Measurements from ENCODE around the gene INPP5B.

The INPP5B gene

DNA sequence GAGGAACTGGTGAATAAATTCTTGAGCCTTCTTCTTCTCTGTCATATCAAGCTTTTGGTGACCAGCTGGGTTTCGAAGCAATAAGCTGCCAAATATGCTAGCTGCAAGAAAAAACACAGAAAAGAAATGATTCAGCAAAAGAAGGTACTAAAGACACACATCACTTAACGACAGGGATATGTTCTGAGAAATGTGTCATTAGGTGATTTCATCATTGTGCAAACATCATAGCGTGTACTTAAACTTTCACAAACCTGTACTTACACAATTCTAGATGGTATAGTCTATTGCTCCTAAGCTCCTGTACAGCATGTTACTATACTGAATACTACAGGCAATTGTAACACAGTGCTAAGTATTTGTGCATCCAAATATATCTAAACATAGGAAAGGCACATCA lies 84.5 kb downstream of the INPP5B start:
- no peaks in the 10 kb centered on the region for H3K27me3 Mint-ChIP-seq (ENCODE audit: low read depth)
- no peaks in the 10 kb centered on the region for H3K9me3 Mint-ChIP-seq
- DNase-seq (ENCODE audit: low spot score): no peak
- H3K27ac Mint-ChIP-seq: no peak overlapping the region
- H3K36me3 Mint-ChIP-seq (ENCODE audit: low read depth): peaks cover 23% of the 10 kb centered on the region
- H3K4me1 Mint-ChIP-seq (ENCODE audit: low read depth): peaks cover 20% of the 10 kb centered on the region
- H3K4me3 Mint-ChIP-seq: no peak overlapping the region

DNA sequence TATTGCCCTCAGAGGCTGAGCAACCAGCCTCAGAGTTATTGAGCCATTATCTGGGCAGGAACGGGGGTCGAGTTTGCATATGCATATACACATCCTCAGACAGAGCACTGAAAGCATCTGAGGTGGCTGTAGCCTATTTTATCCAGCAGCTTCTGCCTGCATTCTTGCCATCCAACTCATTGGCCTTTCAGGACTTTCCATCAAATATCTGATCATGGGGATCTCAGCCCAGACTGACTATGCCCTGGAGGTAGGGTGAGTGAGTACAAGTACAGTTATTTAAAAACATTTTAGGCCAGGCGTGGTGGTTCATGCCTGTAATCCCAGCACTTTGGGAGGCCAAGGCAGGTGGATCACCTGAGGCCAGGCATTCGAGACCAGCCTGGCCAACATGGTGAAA lies 85.7 kb downstream of the INPP5B start:
- Mint-ChIP-seq H3K27ac (no peak overlapping the region), H3K36me3 (ENCODE audit: low read depth) (peaks cover 23% of the 10 kb centered on the region), H3K4me3 (no peak overlapping the region), H3K4me1 (ENCODE audit: low read depth) (peaks cover 23% of the 10 kb centered on the region), H3K27me3 (ENCODE audit: low read depth) (no peaks in the 10 kb centered on the region), H3K9me3 (no peaks in the 10 kb centered on the region)
- DNase-seq (ENCODE audit: low spot score): no peak

DNA sequence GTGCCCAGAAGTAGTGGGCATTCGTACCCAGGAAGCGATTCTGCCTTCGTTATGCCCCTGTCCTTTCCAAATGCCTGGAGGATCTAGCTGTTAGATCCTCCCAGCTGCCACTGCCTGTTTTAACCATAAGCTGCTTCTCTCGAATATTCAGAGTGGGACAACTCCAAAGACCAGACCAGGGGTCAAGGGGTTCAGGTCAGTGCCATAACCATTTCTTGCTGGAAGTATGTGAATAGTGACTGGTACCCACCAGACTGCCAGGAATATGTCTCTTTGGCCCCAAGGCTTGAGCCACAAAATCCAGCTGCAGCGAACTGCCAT lies 86.5 kb downstream of the INPP5B start:
- Mint-ChIP-seq H3K27ac (peak overlapping the region; percentile 95), H3K9me3 (no peaks in the 10 kb centered on the region), H3K4me3 (peak overlapping the region; percentile 93), H3K4me1 (ENCODE audit: low read depth) (peaks cover 22% of the 10 kb centered on the region), H3K36me3 (ENCODE audit: low read depth) (peaks cover 19% of the 10 kb centered on the region), H3K27me3 (ENCODE audit: low read depth) (no peaks in the 10 kb centered on the region)
- DNase-seq (ENCODE audit: low spot score): no peak

DNA sequence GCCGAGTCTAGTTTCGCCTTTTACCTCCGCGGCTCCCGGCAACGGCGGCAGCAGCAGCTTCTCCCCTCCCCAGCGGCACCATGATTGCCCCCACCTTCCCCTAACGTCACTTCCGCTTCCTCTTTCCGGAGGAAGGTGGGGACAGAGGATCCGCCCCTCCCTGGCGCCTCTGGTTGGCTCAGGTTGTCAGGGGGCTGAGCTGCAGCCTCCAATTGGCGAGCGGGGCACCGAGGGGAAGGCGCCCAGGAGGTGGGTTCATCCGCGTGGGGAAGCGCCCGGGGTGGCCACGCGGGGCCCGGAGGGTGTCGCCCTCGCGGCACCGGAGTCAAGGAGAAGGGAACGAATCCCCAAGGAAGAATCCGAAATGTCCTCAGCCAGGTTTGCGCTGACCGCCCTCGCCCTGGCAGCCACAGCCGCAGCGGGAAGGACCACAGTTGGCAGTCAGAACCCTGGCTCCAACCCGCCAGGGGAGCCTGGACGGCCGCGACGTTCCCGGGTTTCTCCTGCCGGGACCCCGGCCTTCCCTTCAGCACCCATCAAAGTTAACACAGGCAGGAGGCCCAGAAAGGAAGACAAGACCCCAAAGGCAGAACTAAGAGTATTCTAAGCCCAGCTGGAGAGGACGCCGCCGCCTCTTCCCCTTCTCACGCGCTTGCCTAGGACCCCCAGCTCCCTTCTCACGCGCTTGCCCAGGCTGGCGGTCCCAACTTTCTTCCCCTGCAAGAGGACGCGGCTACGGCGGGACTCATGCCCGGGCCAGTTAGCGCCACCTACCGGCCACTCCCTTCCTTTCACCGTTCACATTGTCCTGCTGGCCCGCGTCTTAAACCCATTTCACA lies 87.1 kb downstream of the INPP5B start, which contains the start of gene MTF1:
TSS of gene MTF1 (minus strand) at position 86 of the 839 bp plus-strand sequence. CDS start 1,934 bp downstream, outside the sequence.
- Mint-ChIP-seq H3K4me3 (peak within 1 kb of the TSS; percentile 93), H3K36me3 (ENCODE audit: low read depth) (peaks cover 20% of the 10 kb centered on the region), H3K27me3 (ENCODE audit: low read depth) (no peaks in the 10 kb centered on the region), H3K27ac (peak within 1 kb of the TSS; percentile 95), H3K4me1 (ENCODE audit: low read depth) (peaks cover 25% of the 10 kb centered on the region), H3K9me3 (no peaks in the 10 kb centered on the region)
- DNase-seq (ENCODE audit: low spot score): peak; percentile 95

DNA sequence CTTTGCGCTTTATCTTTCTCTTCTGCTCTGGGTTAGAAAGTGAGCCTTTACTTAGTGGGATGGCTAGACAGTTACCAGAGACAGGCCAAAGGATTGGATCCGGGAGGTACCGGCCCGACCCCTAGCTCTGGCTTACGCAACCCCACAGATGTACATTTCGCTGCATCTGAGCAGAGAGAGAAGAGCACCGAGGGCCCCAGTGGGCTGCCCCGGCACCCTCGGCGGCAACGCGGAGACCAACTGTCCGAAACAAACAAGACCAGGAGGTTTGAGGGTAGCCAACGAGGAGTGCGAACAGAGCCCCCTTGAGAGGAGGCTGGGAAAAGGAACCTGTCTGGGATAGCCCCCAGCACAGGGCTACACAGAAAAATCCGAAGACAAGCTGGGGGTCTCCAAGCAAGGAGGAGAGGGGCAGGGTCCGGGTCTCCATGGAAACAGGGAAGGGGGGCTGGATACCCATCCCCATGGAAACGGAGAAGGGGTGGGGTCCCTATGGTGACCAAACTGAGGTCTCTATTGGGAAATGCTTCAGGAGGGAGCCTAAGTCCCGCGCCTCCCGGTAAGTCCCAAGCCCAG lies 87.8 kb downstream of the INPP5B start:
- Mint-ChIP-seq H3K4me3 (peak overlapping the region; percentile 93), H3K4me1 (ENCODE audit: low read depth) (peaks cover 28% of the 10 kb centered on the region), H3K36me3 (ENCODE audit: low read depth) (peaks cover 21% of the 10 kb centered on the region), H3K27me3 (ENCODE audit: low read depth) (no peaks in the 10 kb centered on the region), H3K27ac (peak overlapping the region; percentile 95), H3K9me3 (no peaks in the 10 kb centered on the region)
- DNase-seq (ENCODE audit: low spot score): no peak

DNA sequence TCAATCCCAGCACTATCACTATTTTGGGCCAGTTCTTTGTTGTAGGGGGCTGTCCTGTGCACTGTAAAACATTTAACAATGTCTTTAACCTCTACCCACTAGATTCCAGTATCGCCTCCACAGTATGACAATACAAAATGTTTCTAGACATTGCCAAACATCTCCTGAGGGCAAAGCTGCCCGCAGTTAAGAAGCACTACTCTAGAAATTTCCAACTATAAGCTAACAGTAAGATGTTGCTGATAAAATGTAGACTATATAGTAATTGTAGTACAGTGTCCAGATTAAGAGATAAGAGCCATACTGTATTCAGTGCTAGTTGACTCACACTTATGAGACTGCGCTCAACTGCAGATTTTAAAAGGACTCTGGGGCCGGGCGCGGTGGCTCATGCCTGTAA lies 92.4 kb downstream of the INPP5B start:
- no peaks in the 10 kb centered on the region for H3K9me3 Mint-ChIP-seq
- peaks cover 25% of the 10 kb centered on the region for H3K36me3 Mint-ChIP-seq (ENCODE audit: low read depth)
- H3K4me1 Mint-ChIP-seq (ENCODE audit: low read depth): peaks cover 29% of the 10 kb centered on the region
- H3K27ac Mint-ChIP-seq: no peak overlapping the region
- H3K27me3 Mint-ChIP-seq (ENCODE audit: low read depth): no peaks in the 10 kb centered on the region
- no peak overlapping the region for H3K4me3 Mint-ChIP-seq
- no peak for DNase-seq (ENCODE audit: low spot score)

DNA sequence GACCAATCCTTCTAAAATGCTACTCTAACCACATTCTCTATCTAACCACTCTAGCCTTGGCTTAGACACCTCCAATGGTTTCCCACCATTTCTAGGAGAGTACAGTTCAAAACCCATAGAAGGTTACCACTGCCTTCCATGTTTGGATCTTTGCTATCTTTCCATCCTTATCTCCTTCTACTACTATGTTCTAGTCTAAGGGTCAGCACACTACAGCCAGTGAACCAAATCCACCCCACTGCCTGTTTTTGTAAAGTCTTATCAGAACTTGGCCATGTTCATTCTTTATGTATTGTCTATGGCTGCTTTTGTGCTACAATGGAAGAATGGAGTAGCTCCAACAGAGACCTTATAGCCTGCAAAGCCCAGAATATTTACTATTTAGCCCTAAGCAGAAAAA lies 93.7 kb downstream of the INPP5B start:
- Mint-ChIP-seq H3K27ac (no peak overlapping the region), H3K9me3 (no peaks in the 10 kb centered on the region), H3K4me1 (ENCODE audit: low read depth) (peaks cover 24% of the 10 kb centered on the region), H3K36me3 (ENCODE audit: low read depth) (peaks cover 26% of the 10 kb centered on the region), H3K27me3 (ENCODE audit: low read depth) (no peaks in the 10 kb centered on the region), H3K4me3 (no peak overlapping the region)
- no peak for DNase-seq (ENCODE audit: low spot score)

DNA sequence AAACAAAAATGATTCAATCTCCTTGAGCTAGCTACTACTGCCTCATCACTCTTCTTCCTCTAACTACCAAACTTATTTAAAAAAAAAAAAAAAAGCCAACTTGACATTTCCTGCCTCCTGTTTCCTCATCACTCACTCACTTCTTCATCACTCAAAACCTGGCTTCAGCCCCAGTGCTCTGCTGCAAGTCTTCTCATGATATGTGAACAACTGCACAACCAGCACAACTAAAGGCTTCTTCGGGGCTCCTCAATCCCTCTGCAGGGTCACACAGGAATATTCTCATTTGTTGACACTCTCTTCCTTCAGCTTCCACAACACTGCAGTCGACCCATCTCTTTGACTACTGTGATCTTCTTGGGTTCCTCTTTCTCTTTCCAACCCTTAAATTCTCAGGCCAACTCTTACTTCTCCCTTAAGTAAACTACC lies 95.1 kb downstream of the INPP5B start:
- H3K9me3 Mint-ChIP-seq: no peaks in the 10 kb centered on the region
- DNase-seq (ENCODE audit: low spot score): no peak
- H3K36me3 Mint-ChIP-seq (ENCODE audit: low read depth): peaks cover 18% of the 10 kb centered on the region
- H3K27ac Mint-ChIP-seq: no peak overlapping the region
- H3K4me3 Mint-ChIP-seq: no peak overlapping the region
- H3K4me1 Mint-ChIP-seq (ENCODE audit: low read depth): peaks cover 20% of the 10 kb centered on the region
- no peaks in the 10 kb centered on the region for H3K27me3 Mint-ChIP-seq (ENCODE audit: low read depth)

DNA sequence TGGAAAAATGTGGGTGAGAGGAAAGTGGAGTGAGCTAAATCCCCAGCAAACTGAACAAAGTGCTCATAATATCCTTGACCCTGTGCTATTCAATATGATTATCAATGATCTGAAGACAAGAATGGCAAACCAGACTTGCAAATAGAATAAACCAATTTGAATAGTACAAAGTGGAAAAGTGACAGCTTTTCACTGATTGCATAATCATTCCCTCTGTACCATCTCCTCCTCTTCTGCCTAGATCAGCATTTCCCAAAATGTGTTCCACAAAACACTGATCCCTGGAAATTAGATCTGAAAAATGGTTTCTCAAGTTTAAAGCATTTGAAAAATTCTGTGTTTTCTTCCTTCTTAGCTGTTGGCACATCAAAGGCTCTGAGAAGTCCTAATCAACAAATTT lies 95.6 kb downstream of the INPP5B start:
- Mint-ChIP-seq H3K27me3 (ENCODE audit: low read depth) (no peaks in the 10 kb centered on the region), H3K4me1 (ENCODE audit: low read depth) (peaks cover 25% of the 10 kb centered on the region), H3K9me3 (no peaks in the 10 kb centered on the region), H3K27ac (no peak overlapping the region), H3K4me3 (no peak overlapping the region), H3K36me3 (ENCODE audit: low read depth) (peaks cover 18% of the 10 kb centered on the region)
- no peak for DNase-seq (ENCODE audit: low spot score)

DNA sequence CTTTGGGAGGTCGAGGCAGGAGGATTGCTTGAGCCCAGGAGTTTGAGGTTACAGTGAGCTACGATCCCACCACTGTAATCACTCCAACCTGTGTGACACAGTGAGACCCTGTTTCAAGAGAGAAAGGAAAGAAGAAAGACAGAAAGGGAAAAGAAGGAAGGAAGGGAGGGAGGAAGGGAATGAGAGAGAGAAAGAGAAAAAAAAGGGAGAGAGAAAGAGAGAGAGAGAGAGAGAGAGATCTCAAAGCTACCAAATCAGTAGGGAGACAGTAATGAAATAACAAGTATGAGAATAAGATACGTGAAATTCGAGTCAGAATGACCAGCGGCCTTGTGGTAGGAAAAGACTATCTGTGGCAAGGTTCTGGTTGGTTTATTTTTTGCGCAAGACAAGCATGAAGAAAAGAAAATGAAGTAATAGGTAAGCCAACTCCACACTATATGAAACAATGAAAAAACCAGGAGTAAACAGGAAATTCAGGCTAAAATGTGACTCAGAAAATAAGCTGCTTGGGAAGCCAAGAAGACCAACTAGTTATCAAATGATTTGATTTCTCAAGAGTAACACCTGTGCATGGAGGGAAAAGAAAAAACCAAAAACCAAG lies 96.4 kb downstream of the INPP5B start:
- no peak overlapping the region for H3K4me3 Mint-ChIP-seq
- no peaks in the 10 kb centered on the region for H3K27me3 Mint-ChIP-seq (ENCODE audit: low read depth)
- H3K36me3 Mint-ChIP-seq (ENCODE audit: low read depth): peaks cover 18% of the 10 kb centered on the region
- no peaks in the 10 kb centered on the region for H3K9me3 Mint-ChIP-seq
- no peak for DNase-seq (ENCODE audit: low spot score)
- no peak overlapping the region for H3K27ac Mint-ChIP-seq
- H3K4me1 Mint-ChIP-seq (ENCODE audit: low read depth): peaks cover 25% of the 10 kb centered on the region

DNA sequence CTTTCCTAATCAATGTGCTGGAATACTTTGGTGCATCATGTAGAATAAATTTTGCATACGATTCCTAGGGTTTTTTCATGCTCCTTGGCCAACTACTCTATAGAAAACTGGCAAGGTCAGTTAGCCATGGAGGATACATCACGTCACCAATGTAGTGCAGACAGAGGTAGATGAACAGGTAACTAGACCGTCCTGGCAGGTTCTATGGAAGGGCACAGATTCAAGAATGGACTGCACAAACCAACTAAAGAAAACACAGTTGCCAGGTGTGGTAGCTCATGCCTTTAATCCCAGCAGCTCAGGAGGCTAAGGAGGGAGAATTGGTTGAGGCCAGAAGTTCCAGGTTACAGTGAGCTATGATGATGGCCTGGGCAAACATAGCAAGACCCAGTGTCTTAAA lies 97.4 kb downstream of the INPP5B start:
- no peak overlapping the region for H3K4me3 Mint-ChIP-seq
- H3K9me3 Mint-ChIP-seq: no peaks in the 10 kb centered on the region
- no peak overlapping the region for H3K27ac Mint-ChIP-seq
- peaks cover 25% of the 10 kb centered on the region for H3K4me1 Mint-ChIP-seq (ENCODE audit: low read depth)
- H3K27me3 Mint-ChIP-seq (ENCODE audit: low read depth): no peaks in the 10 kb centered on the region
- DNase-seq (ENCODE audit: low spot score): no peak
- H3K36me3 Mint-ChIP-seq (ENCODE audit: low read depth): peaks cover 17% of the 10 kb centered on the region

DNA sequence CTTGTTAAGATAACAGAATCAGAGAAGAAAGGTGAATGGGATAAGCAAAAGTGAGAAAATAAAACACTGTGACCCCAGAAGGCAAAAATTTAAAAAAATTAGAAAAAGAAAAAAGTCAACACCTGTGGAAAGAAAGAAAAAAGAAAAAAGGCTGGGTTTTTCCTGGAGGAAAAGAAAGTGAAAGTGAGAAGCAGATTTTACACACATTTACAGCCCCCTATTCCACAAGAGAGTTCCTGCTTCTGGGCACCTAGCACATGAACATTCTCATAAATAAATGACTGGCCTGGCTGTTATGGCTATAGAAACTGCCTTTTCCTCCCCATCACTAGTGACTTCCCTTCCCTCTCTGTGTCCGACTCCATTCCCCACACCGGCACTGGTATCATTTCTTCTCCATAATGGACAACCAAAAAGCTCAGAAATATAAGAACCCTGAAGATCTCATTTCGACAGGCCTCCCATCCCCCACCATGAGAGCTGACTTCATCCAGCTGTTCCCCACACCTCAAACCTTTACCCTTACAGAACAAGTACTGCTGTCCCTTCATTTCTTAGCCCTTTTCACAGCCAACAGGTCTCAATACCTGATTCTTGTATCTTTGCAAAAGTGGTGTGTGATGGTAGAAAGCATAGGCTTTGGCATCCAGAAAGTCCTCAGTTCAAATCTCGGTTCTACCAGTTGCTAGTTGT lies 100.1 kb downstream of the INPP5B start:
- H3K27ac Mint-ChIP-seq: peak overlapping the region; percentile 60
- H3K4me3 Mint-ChIP-seq: peak overlapping the region; percentile 62
- H3K36me3 Mint-ChIP-seq (ENCODE audit: low read depth): peaks cover 16% of the 10 kb centered on the region
- DNase-seq (ENCODE audit: low spot score): no peak
- H3K27me3 Mint-ChIP-seq (ENCODE audit: low read depth): no peaks in the 10 kb centered on the region
- H3K4me1 Mint-ChIP-seq (ENCODE audit: low read depth): peaks cover 19% of the 10 kb centered on the region
- H3K9me3 Mint-ChIP-seq: no peaks in the 10 kb centered on the region

DNA sequence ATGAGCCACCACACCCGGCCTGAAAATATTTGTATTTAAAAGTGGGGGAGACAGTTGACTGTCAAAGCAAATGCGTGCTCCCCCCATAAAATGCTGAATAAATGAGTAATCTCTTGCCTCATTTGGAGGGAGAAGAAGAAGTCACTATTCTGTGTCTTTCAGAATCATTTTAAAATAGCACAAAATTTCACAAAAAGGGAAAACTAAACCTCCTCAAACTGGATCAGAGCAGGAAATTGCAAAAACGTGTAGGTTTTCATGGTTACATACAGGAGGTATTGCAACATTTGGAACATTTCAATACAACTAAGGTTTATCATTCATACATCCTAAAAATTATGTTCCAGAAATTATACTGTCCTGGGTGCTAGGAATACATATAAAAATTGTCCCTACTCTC lies 101.1 kb downstream of the INPP5B start:
- Mint-ChIP-seq H3K27ac (no peak overlapping the region), H3K9me3 (no peaks in the 10 kb centered on the region), H3K27me3 (ENCODE audit: low read depth) (no peaks in the 10 kb centered on the region), H3K36me3 (ENCODE audit: low read depth) (peaks cover 18% of the 10 kb centered on the region), H3K4me3 (no peak overlapping the region), H3K4me1 (ENCODE audit: low read depth) (peaks cover 19% of the 10 kb centered on the region)
- no peak for DNase-seq (ENCODE audit: low spot score)

Measured in T-helper 2 cell treated with Interferon-gamma antibody and Interleukin-4, amounts not matched to agents 5 μg/mL and 100 μg/mL, for 36 hours (primary cell).